ENCODE results near the gene MEGF6. TPM values are rescaled to one million over a fixed set of nuclear protein-coding genes. Genes with fewer than 3 reads are reported as not detected.

The MEGF6 gene
- total and polyA plus RNA-seq, 2 donors (not counting 1 experiment from before 2014, with no cell fraction given) = 43.2 to 77.3 TPM

GRCh38 chr1:3501856-3502640 lies 109.3 kb downstream of the MEGF6 start:
- H2AFZ ChIP-seq (ENCODE audit: insufficient read depth, low read depth, low read length, poor library complexity, severe bottlenecking) = no peak overlapping the region
- H3K79me2 ChIP-seq (ENCODE audit: control insufficient read depth, insufficient read depth, low read length) = no peaks in the 10 kb centered on the region
- intact Hi-C loops (cut with micrococcal nuclease) = no loop called here
- H4K20me1 ChIP-seq (ENCODE audit: control insufficient read depth, insufficient read depth, low read length, poor library complexity, severe bottlenecking) = no peaks in the 10 kb centered on the region
- H3K27me3 Mint-ChIP-seq = no peaks in the 10 kb centered on the region
- ChIA-PET CTCF (no interaction called here), POLR2A (no interaction called here)
- H3K9ac ChIP-seq (ENCODE audit: low read length) = no peak overlapping the region
- DNase-seq (peak; percentile 54), ATAC-seq (ENCODE audit: low read depth) (peak; percentile 48)
- no peak overlapping the region for H3K27ac Mint-ChIP-seq
- H3K27ac ChIP-seq (ENCODE audit: low read length in 2 of 2) = no peak overlapping the region
- no peak for TF ChIP-seq EZH2 (IDR thresholded peaks at IDR 0.05; ENCODE audit: borderline replicate concordance, insufficient read depth, low read depth, low read length, poor library complexity, severe bottlenecking)
- no peak for TF ChIP-seq CTCF (IDR thresholded peaks at IDR 0.05)
- H3K4me2 ChIP-seq (replicated peaks; ENCODE audit: low read depth, low read length, poor library complexity, severe bottlenecking) = no peak overlapping the region
- no peaks in the 10 kb centered on the region for H3K4me1 Mint-ChIP-seq
- H3K9me3 Mint-ChIP-seq (ENCODE audit: insufficient read depth) = no peaks in the 10 kb centered on the region
- H3K4me3 ChIP-seq (ENCODE audit: control extremely low read depth in 1 of 5, extremely low read depth in 1 of 5, insufficient read depth in 1 of 5, low read depth in 2 of 5, low read length in 4 of 5) = no peak overlapping the region
- WGBS (ENCODE audit: insufficient coverage) = 88% methylated on average over 23 of the region's 26 CpGs
- H3K27me3 ChIP-seq (replicated peaks in 1 of 4; ENCODE audit: control extremely low read depth in 1 of 4, control insufficient read depth in 3 of 4, insufficient read depth in 4 of 4, low read length in 3 of 4) = no peaks in the 10 kb centered on the region
- H3K36me3 ChIP-seq (replicated peaks in 1 of 2; ENCODE audit: control extremely low read depth in 1 of 2, control insufficient read depth in 1 of 2, extremely low read depth in 1 of 2, insufficient read depth in 2 of 2, low read length in 1 of 2) = no peaks in the 10 kb centered on the region
- no peak overlapping the region for H3K4me3 Mint-ChIP-seq
- peaks cover 0 to 6% (median 0%) of the 10 kb centered on the region in 3 donors for H3K9me3 ChIP-seq (ENCODE audit: control extremely low read depth in 1 of 3, control insufficient read depth in 2 of 3, insufficient read depth in 1 of 3, low read length in 2 of 3)
- H3K4me1 ChIP-seq (ENCODE audit: control insufficient read depth in 2 of 2, insufficient read depth in 2 of 2, low read length in 2 of 2) = no peaks in the 10 kb centered on the region

- Histone ChIP-seq H3K4me2 (replicated peaks; ENCODE audit: low read depth, low read length, poor library complexity, severe bottlenecking) (no peak overlapping the region), H3K4me3 (ENCODE audit: control extremely low read depth in 1 of 5, extremely low read depth in 1 of 5, insufficient read depth in 1 of 5, low read depth in 2 of 5, low read length in 4 of 5) (no peak overlapping the region), H3K36me3 (replicated peaks in 1 of 2; ENCODE audit: control extremely low read depth in 1 of 2, control insufficient read depth in 1 of 2, extremely low read depth in 1 of 2, insufficient read depth in 2 of 2, low read length in 1 of 2) (no peaks in the 10 kb centered on the region), H3K9me3 (ENCODE audit: control extremely low read depth in 1 of 3, control insufficient read depth in 2 of 3, insufficient read depth in 1 of 3, low read length in 2 of 3) (peaks cover 0 to 6% (median 0%) of the 10 kb centered on the region in 3 donors), H3K9ac (ENCODE audit: low read length) (no peak overlapping the region), H4K20me1 (ENCODE audit: control insufficient read depth, insufficient read depth, low read length, poor library complexity, severe bottlenecking) (no peaks in the 10 kb centered on the region), H3K27ac (ENCODE audit: low read length in 2 of 2) (no peak overlapping the region), H3K27me3 (replicated peaks in 1 of 4; ENCODE audit: control extremely low read depth in 1 of 4, control insufficient read depth in 3 of 4, insufficient read depth in 4 of 4, low read length in 3 of 4) (no peaks in the 10 kb centered on the region), H3K79me2 (ENCODE audit: control insufficient read depth, insufficient read depth, low read length) (no peaks in the 10 kb centered on the region), H2AFZ (ENCODE audit: insufficient read depth, low read depth, low read length, poor library complexity, severe bottlenecking) (no peak overlapping the region), H3K4me1 (ENCODE audit: control insufficient read depth in 2 of 2, insufficient read depth in 2 of 2, low read length in 2 of 2) (no peaks in the 10 kb centered on the region)
- TF ChIP-seq EZH2 (IDR thresholded peaks at IDR 0.05; ENCODE audit: borderline replicate concordance, insufficient read depth, low read depth, low read length, poor library complexity, severe bottlenecking) (no peak), CTCF (IDR thresholded peaks at IDR 0.05) (no peak)
- no peak for DNase-seq
- intact Hi-C loops (cut with micrococcal nuclease) = no loop called here
- H3K4me3 Mint-ChIP-seq = no peak overlapping the region
- no peak overlapping the region for H3K27ac Mint-ChIP-seq
- ChIA-PET CTCF (no interaction called here), POLR2A (no interaction called here)
- ATAC-seq (ENCODE audit: low read depth) = no peak
- 74% methylated on average over 13 of the region's 17 CpGs for WGBS (ENCODE audit: insufficient coverage)
- H3K9me3 Mint-ChIP-seq (ENCODE audit: insufficient read depth) = no peaks in the 10 kb centered on the region
- H3K4me1 Mint-ChIP-seq = no peaks in the 10 kb centered on the region
- no peaks in the 10 kb centered on the region for H3K27me3 Mint-ChIP-seq
Observed at GRCh38 chr1:3501437-3501836, 109.9 kb downstream of the MEGF6 start.
